Hematopoietic multipotent progenitor cell (in vitro differentiated cells): ENCODE measurements around the gene DPYSL3. TPM values are rescaled to one million over a fixed set of nuclear protein-coding genes. Genes with fewer than 3 reads are reported as not detected.

ENCODE experiments used
- small RNA-seq: library from RNA; depleted of rRNA; stranded (forward); fragments of <200 nt; gene quantifications from one replicate; pipeline ENCODE3, GENCODE V24; 2012
- total RNA-seq: library from RNA; depleted of rRNA; stranded (reverse); fragments of >200 nt; gene quantifications from one replicate; pipeline ENCODE4 v1.2.3, GENCODE V29; 2012

DPYSL3 gene
- total RNA-seq, 1 donor = 45.2 TPM

Small RNA genes lying within 50 kb of the gene (small RNA-seq; reads per million reads assigned to genes)
- gene AC011373.1 = not detected
